Measurements from ENCODE around the gene KIF26B.

GRCh38 chr1:245412306-245412705 lies 257.5 kb downstream of the KIF26B start:
- TF ChIP-seq POLR2A (IDR thresholded peaks at IDR 0.05; ENCODE audit: low read depth, low read length) (no peak), POLR2AphosphoS5 (IDR thresholded peaks at IDR 0.05; ENCODE audit: low read depth, low read length) (no peak), TAF1 (IDR thresholded peaks at IDR 0.05; ENCODE audit: low read depth, low read length) (no peak), SPI1 (IDR thresholded peaks at IDR 0.05; ENCODE audit: low read depth, low read length) (no peak)
